SIG-M5 (cell line): ENCODE data around the gene AKIRIN2.
"Not testable (repeated sequence)": the region's sequence is repeated elsewhere in the genome, so short reads cannot be mapped to it uniquely, and the experiment has no call there.

Experiments
- DNase-seq: peaks from one replicate; lab custom pipeline; 2025; lab: John Stamatoyannopoulos, UW

Gene AKIRIN2

GRCh38 chr6:87687893-87688292 lies 14.1 kb downstream of the AKIRIN2 start:
- DNase-seq: not testable (repeated sequence)

DNA sequence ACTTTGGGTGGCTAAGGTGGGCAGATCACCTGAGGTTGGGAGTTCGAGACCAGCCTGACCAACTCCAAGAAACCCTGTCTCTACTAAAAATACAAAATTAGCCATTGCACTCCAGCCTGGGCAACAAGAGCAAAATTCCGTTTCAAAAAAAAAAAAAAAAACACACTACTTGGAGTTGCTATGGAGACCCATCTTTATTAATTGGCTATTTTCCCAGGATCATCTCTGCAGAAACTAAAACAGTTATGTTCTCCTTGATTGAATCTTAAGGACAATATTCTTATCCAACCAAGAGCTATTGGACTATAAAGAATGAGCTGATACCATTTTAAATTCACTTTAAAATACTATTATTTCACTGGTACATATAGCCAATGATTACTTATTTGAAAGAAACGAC lies 14.7 kb downstream of the AKIRIN2 start:
- DNase-seq: no peak

DNA sequence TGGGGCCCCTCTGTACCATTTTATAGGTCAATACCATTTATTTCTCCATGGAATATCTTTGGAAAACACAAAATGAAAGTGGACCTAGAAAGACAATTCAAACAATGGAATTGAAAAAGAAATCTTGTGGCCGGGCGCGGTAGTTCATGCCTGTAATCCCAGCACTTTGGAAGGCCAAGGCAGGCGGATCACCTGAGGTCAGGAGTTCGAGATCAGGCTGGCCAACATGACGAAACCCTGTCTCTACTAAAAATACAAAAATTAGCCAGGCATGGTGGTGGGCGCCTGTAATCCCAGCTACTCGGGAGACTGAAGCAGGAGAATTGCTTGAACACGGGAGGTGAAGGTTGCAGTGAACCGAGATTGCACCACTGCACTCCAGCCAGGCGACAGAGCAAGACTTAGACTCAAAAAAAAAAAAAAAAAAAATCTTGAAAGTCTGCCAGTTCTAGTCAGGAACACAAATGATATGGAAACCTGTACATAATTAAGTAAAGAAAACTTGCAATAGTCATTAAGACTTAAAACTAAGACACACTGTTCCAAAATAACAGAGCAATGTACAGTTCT lies 15.3 kb downstream of the AKIRIN2 start:
- not testable (repeated sequence) for DNase-seq

GRCh38 chr6:87684895-87685654 lies 17.0 kb downstream of the AKIRIN2 start:
- DNase-seq: no peak

- DNase-seq: no peak
Observed at GRCh38 chr6:87683890-87684289, 18.1 kb downstream of the AKIRIN2 start.

DNA sequence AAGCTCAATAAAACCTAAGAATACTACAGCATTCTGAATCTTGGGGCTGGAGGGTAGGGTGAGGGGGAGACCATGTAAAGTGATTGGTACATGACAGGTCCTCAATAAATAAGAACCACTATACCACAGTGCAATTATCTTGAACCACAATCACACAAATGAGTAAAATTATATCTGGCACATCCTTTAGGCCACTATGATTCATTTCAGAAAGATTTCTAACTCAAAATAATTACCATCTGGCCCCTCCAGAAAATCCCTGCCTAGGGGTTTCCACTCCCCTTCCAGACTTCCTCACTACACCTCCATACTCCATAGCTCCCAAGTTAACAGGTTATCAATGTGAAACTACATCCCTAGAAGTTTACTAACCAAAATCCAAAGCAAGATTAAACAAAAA lies 19.7 kb downstream of the AKIRIN2 start:
- no peak for DNase-seq

GRCh38 chr6:87675004-87675681 lies 26.9 kb downstream of the AKIRIN2 start:
- no peak for DNase-seq

GRCh38 chr6:87674290-87674689 lies 27.7 kb downstream of the AKIRIN2 start:
- no peak for DNase-seq

- no peak for DNase-seq
Observed at GRCh38 chr6:87673237-87673636, 28.8 kb downstream of the AKIRIN2 start.

- no peak for DNase-seq
Observed at GRCh38 chr6:87672641-87673040, 29.4 kb downstream of the AKIRIN2 start.

DNA sequence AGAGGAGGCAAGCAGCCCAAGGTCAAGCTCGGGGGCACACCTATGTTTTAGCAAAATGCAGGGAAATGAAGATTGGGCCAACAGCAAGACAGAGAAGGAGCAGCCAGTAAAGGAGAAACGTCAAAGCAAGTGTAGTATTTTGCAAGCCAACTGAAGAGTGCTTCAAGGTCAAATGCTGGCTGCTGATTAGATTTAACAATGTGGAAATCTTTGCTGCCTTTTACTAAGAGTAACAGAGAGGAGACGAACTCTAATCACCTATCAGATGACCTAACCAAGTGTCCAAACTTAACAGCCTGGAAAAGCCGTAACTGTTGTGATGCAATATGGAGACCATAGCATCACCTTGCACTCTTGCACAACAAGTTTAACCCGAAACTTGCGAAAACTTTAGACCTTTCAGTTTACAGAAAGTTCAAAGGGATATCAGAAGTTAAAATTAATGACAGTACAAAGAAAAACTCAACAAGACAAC lies 30.4 kb downstream of the AKIRIN2 start:
- DNase-seq: no peak

GRCh38 chr6:87670707-87671106 lies 31.3 kb downstream of the AKIRIN2 start:
- no peak for DNase-seq

DNA sequence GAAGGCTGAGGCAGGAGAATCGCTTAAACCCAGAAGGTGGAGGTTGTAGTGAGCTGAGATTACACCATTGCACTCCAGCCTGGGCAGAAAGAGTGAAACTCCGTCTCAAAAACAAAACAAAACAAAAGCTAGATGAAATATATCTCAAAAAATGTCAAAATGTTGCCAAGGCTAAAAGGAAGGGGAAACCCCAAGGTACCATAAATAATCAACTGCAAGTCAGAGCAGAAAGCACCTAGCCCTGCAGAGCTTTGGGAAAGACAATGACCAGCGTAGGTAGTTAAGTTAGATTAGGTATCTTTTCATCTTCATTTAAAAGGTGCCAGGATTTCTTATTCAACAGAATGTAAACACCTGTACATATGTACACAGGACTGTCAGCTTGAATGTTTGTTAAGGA lies 33.0 kb downstream of the AKIRIN2 start:
- DNase-seq: no peak

DNA sequence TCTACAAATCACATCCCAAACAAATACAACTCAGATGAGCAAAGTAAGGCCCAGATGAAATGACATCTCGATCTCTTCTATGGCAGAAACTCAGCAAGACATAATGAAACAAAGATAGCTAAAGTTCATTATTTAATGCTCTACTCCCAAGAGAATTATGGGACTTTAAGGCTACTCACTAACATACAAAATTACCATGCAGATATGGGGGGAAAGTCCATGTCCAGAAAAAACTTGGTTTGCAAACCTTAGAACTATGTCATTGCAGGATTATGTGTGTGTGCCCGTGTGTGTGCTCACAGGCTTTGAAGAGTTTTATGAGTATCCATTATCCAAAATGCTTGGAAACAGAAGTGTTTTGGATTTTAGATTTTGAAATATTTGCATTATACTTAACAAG lies 34.0 kb downstream of the AKIRIN2 start:
- no peak for DNase-seq

DNA sequence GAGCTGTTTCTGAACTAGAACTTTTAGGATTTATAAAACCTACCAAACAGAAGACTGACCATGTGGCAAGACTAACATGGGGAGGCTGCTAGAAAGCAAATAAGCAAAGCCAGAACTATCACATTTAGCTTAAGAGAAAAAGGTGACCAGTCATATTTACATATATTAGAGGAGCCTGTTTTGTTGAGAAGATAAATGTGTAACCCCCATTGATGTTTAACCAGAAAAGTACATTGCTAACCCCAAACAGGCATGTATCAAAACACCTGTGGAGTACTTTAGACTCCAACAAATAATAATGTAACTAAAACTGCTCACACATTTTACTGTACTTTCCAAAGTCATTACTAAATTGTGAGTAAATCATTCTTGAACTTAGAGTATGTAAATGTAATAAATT lies 35.0 kb downstream of the AKIRIN2 start:
- no peak for DNase-seq

- no peak for DNase-seq
Observed at GRCh38 chr6:87664921-87665485, 37.0 kb downstream of the AKIRIN2 start.

DNA sequence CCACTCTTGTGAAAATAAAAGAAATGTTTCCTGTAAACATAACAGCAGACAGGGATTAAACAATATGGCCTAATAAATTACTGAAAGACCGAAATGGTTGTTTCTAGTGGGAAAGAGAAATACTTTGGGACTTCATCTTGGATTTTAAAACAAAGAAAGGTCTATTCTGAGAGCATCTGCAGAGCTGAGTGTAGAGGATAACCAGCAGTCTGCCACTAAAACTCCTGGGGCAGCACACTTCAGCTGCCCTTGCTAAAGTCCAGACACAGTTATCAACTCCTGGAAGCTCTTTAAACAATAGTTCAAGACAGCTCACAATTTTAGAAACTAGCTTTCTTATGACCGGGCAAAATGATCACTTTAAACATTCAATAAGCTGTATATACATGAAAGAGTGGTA lies 38.6 kb downstream of the AKIRIN2 start:
- no peak for DNase-seq

DNA sequence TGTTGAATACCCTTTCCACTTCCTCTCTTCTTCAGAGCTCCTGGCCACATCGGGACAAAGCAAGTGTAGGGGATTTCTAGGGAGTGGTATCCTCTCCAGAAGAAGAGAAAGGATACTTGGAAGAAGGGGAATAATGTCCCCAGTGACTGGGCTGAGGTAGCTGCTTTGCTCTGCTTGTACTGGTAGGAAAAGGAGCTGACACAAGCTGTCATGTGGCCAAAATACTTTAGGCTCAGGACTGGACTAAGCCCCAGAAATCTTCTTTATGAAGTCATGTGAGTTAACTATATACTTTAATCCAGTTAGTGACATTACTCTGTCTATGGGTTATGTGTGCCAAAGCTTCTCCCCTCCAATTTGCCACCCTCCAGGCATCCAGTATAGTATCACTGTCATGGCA lies 40.5 kb downstream of the AKIRIN2 start:
- DNase-seq: no peak

GRCh38 chr6:87661016-87661415 lies 41.0 kb downstream of the AKIRIN2 start:
- DNase-seq: no peak

- DNase-seq: no peak
Observed at GRCh38 chr6:87660226-87660911, 41.7 kb downstream of the AKIRIN2 start.

DNA sequence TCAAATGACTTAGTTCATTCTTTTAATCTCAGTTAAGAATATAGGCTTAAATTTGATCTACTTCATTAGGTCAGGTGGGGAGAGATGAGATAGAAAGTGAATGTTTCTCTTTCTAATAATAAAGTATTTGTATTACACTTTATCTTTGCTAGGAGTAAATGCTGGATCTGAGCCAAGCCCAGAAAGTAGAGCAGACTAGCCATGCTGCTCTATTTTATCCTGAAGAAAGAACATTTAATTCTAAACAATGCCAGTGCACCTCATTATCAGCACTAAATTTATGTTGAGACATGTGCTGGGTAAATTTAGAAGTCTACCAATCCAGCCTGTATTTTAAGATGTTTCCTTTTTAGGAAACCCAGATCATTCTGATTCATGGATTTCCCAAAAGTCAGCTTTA lies 43.5 kb downstream of the AKIRIN2 start:
- no peak for DNase-seq

DNA sequence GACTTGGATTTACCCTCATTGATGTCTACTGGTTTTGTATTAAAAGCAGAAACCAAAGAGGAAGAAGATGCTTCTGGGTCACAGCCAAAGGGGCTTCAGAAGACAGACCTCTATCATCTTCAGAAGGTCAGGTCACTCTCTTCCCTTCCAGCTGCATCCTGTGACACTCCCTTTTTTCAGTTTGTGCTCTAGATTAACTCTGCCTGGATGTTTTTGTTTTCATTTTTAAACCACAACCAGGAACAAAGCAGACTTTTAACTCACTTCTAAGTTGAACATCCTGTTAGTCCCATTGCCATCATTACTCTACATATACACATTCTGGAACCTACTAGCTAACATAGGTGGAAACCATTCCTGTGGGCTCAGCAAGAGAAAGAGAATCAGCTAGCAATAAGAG lies 45.2 kb downstream of the AKIRIN2 start:
- DNase-seq: no peak
